NOMO-1 (cell line): ENCODE measurements around the gene IL17C.

ENCODE experiments used
- DNase-seq, 2 experiments: peaks; one replicate each; lab custom pipeline; 2025; ENCODE audit not compliant: unreplicated experiment in 2 of 2; lab: John Stamatoyannopoulos, UW

IL17C gene

GRCh38 chr16:88638323-88639230, at the start of gene IL17C:
Gene IL17C, plus strand, starts transcription at chr16:88638572. Its CDS starts 70 bp downstream, at chr16:88638642.
- DNase-seq = no peak

- DNase-seq = no peak
Measured at GRCh38 chr16:88588754-88589153, 49.6 kb upstream of the IL17C start.

GRCh38 chr16:88589441-88589840, 48.9 kb upstream of the IL17C start:
- no peak for DNase-seq

- peak; percentile 43 to 51 for DNase-seq
Measured at GRCh38 chr16:88591577-88592021, 46.8 kb upstream of the IL17C start.

GRCh38 chr16:88593061-88593460, 45.3 kb upstream of the IL17C start:
- no peak for DNase-seq

GRCh38 chr16:88593489-88593888, 44.9 kb upstream of the IL17C start:
- no peak for DNase-seq

GRCh38 chr16:88593910-88594309, 44.5 kb upstream of the IL17C start:
- no peak for DNase-seq

- DNase-seq = no peak
Measured at GRCh38 chr16:88595101-88595500, 43.3 kb upstream of the IL17C start.

- no peak for DNase-seq
Measured at GRCh38 chr16:88595921-88596320, 42.5 kb upstream of the IL17C start.

- no peak for DNase-seq
Measured at GRCh38 chr16:88596483-88596882, 41.9 kb upstream of the IL17C start.

GRCh38 chr16:88597856-88598491, 40.4 kb upstream of the IL17C start:
- DNase-seq = no peak

GRCh38 chr16:88599092-88599733, 39.2 kb upstream of the IL17C start:
- DNase-seq = peak; percentile 1 to 4

- DNase-seq = no peak
Measured at GRCh38 chr16:88599825-88600538, 38.4 kb upstream of the IL17C start.

- DNase-seq = no peak
Measured at GRCh38 chr16:88600539-88600896, 37.9 kb upstream of the IL17C start.

- no peak for DNase-seq
Measured at GRCh38 chr16:88601313-88602036, 36.9 kb upstream of the IL17C start.

GRCh38 chr16:88602091-88602490, 36.3 kb upstream of the IL17C start:
- DNase-seq = no peak

GRCh38 chr16:88605186-88606147, 32.9 kb upstream of the IL17C start:
- no peak for DNase-seq

GRCh38 chr16:88606148-88606757, 32.1 kb upstream of the IL17C start:
- no peak for DNase-seq

GRCh38 chr16:88608076-88608475, 30.3 kb upstream of the IL17C start:
- DNase-seq = peak in 1 of 2 experiments; percentile 23
